T-helper 2 cell treated with Interferon-gamma antibody and Interleukin-4, amounts not matched to agents 5 μg/mL and 100 μg/mL, for 36 hours (primary cell): ENCODE results near the gene RBBP4.
A peak's percentile ranks its signal among the peaks of the same experiment; 100 is the strongest.
"Not testable (repeated sequence)": the region's sequence is repeated elsewhere in the genome, so short reads cannot be mapped to it uniquely, and the experiment has no call there.

Experiments used
- DNase-seq: peaks from one replicate; pipeline ENCODE4 v3.0.0; 2021; ENCODE audit warnings: low spot score
- H3K27ac Mint-ChIP-seq: one replicate; pipeline ENCODE4 v1.8.0; 2021; ENCODE audit warnings: mild to moderate bottlenecking, mixed read lengths
- H3K27me3 Mint-ChIP-seq: one replicate; pipeline ENCODE4 v1.8.0; 2021; ENCODE audit warnings: low read depth, mixed read lengths
- H3K36me3 Mint-ChIP-seq: one replicate; pipeline ENCODE4 v1.8.0; 2021; ENCODE audit warnings: low read depth, mixed read lengths
- H3K4me1 Mint-ChIP-seq: one replicate; pipeline ENCODE4 v1.8.0; 2021; ENCODE audit warnings: low read depth, mixed read lengths
- H3K4me3 Mint-ChIP-seq: one replicate; pipeline ENCODE4 v1.8.0; 2022; ENCODE audit warnings: mild to moderate bottlenecking, moderate library complexity, mixed read lengths
- H3K9me3 Mint-ChIP-seq: one replicate; pipeline ENCODE4 v1.8.0; 2021; ENCODE audit warnings: mixed read lengths

The RBBP4 gene

DNA sequence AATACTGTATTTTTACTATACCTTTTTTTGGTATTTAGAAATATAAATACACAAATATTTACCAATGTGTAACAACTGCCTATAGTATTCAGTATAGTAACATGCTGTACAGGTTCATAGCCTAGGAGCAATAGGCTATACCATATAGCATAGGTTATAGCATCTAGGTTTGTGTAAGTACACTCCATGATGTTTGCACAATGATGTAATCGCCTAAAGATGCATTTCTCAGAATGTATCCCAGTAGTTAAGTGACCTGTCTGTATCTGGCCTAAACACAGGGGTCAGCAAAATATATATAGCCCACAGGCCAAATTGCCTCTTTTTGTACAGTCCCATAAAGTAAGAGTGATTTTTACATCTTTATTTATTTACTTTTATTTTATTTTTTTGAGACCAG is 24.8 kb upstream of the RBBP4 start:
- Mint-ChIP-seq H3K27ac (no peak overlapping the region), H3K4me1 (peaks cover 30% of the 10 kb centered on the region), H3K4me3 (no peak overlapping the region), H3K36me3 (peaks cover 38% of the 10 kb centered on the region), H3K27me3 (no peaks in the 10 kb centered on the region), H3K9me3 (no peaks in the 10 kb centered on the region)
- DNase-seq: no peak

GRCh38 chr1:32627596-32628162 is 23.3 kb upstream of the RBBP4 start:
- DNase-seq: no peak
- Mint-ChIP-seq H3K36me3 (peaks cover 30% of the 10 kb centered on the region), H3K9me3 (no peaks in the 10 kb centered on the region), H3K4me1 (peaks cover 27% of the 10 kb centered on the region), H3K27ac (peak overlapping the region; percentile 89), H3K27me3 (no peaks in the 10 kb centered on the region), H3K4me3 (peak overlapping the region; percentile 66)

DNA sequence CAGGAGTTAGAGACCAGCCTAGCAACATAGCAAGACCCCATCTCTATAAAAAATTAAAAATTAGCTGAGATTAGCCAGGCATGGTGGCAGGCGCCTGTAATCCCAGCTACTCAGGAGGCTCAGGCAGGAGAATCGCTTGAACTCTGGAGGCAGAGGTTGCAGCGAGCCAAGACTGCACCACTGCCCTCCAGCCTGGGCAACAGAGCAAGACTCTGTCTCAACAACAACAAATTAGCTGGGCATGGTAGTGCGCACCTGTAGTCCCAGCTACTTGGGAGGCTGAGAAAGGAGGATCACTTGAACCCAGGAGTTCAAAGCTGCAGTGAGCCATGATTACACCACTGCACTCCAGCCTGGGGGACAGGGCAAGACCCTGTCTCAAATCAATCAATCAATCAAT is 20.8 kb upstream of the RBBP4 start:
- not testable (repeated sequence) for H3K27me3 Mint-ChIP-seq, H3K4me3 Mint-ChIP-seq, H3K9me3 Mint-ChIP-seq, H3K27ac Mint-ChIP-seq, DNase-seq
- Mint-ChIP-seq H3K4me1 (peaks cover 17% of the 10 kb centered on the region), H3K36me3 (peaks cover 29% of the 10 kb centered on the region)

- Mint-ChIP-seq H3K9me3 (no peaks in the 10 kb centered on the region), H3K36me3 (peaks cover 28% of the 10 kb centered on the region), H3K4me1 (peaks cover 10% of the 10 kb centered on the region), H3K27ac (no peak overlapping the region), H3K27me3 (no peaks in the 10 kb centered on the region), H3K4me3 (no peak overlapping the region)
- DNase-seq: no peak
Observed at GRCh38 chr1:32632829-32633228, 18.2 kb upstream of the RBBP4 start.

- H3K27me3 Mint-ChIP-seq: no peaks in the 10 kb centered on the region
Observed at GRCh38 chr1:32635508-32636277, 15.3 kb upstream of the RBBP4 start.

GRCh38 chr1:32636914-32637645 is 13.9 kb upstream of the RBBP4 start:
- peaks cover 10% of the 10 kb centered on the region for H3K4me1 Mint-ChIP-seq
- no peak overlapping the region for H3K27ac Mint-ChIP-seq

More at GRCh38 chr1:32635508-32636277, 15.3 kb upstream of the RBBP4 start:
- H3K9me3 Mint-ChIP-seq: no peaks in the 10 kb centered on the region
- H3K27ac Mint-ChIP-seq: no peak overlapping the region
- peaks cover 10% of the 10 kb centered on the region for H3K4me1 Mint-ChIP-seq
- H3K36me3 Mint-ChIP-seq: peaks cover 26% of the 10 kb centered on the region
- no peak for DNase-seq
- H3K4me3 Mint-ChIP-seq: no peak overlapping the region

GRCh38 chr1:32639489-32640075 is 11.4 kb upstream of the RBBP4 start:
- H3K4me1 Mint-ChIP-seq: peaks cover 3% of the 10 kb centered on the region
- no peaks in the 10 kb centered on the region for H3K9me3 Mint-ChIP-seq
- peaks cover 11% of the 10 kb centered on the region for H3K36me3 Mint-ChIP-seq
- no peaks in the 10 kb centered on the region for H3K27me3 Mint-ChIP-seq
- no peak for DNase-seq
- H3K4me3 Mint-ChIP-seq: no peak overlapping the region
- H3K27ac Mint-ChIP-seq: no peak overlapping the region

More at GRCh38 chr1:32636914-32637645, 13.9 kb upstream of the RBBP4 start:
- no peak for DNase-seq
- H3K4me3 Mint-ChIP-seq: no peak overlapping the region
- no peaks in the 10 kb centered on the region for H3K9me3 Mint-ChIP-seq
- H3K27me3 Mint-ChIP-seq: no peaks in the 10 kb centered on the region
- peaks cover 26% of the 10 kb centered on the region for H3K36me3 Mint-ChIP-seq

DNA sequence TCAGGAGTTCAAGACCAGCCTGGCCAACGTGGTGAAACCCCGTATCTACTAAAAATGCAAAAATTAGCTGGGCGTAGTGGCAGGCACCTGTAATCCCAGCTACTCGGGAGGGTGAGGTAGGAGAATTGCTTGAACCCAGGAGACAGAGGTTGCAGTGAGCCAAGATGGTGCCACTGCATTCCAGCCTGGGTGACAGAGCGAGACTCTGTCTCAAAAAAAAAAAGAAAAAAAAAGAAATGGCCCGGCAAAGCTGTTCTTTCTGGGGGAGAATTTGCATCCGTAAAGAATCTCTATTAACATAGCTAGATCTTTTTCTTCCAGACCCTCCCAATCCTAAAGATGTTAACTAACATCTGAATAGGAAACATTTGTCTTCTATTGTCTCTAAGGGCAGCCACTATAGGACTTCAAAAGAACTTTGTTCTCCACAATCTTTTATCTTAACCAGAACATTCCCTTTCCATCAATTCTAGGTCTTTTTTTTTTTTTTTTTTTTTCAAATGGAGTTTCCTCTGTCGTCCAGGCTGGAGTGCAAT is 8.6 kb upstream of the RBBP4 start:
- DNase-seq, H3K27me3 Mint-ChIP-seq, H3K4me1 Mint-ChIP-seq, H3K27ac Mint-ChIP-seq, H3K4me3 Mint-ChIP-seq, H3K9me3 Mint-ChIP-seq: not testable (repeated sequence)
- peaks cover 12% of the 10 kb centered on the region for H3K36me3 Mint-ChIP-seq

DNA sequence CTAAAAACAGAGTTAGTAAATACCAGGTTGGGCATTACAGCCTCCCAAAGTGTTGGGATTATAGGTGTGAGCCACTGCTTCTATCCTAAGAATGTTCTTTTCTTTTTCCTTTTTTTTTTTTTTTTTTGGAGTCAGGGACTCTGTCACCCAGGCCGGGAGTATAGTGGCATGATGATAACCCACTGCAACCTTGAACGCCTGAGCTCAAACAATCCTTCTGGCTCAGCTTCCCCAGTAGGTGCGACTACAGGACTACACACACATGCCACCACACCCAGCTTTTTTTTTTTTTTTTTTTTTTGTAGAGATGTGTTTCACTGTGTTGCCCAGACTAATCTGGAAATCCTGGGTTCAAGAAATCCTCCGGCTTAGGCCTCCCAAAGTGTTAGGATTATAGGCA is 6.6 kb upstream of the RBBP4 start:
- Mint-ChIP-seq H3K4me1 (peaks cover 10% of the 10 kb centered on the region), H3K9me3 (no peaks in the 10 kb centered on the region), H3K4me3 (no peak overlapping the region), H3K27ac (no peak overlapping the region), H3K36me3 (peaks cover 16% of the 10 kb centered on the region), H3K27me3 (no peaks in the 10 kb centered on the region)
- DNase-seq: no peak

DNA sequence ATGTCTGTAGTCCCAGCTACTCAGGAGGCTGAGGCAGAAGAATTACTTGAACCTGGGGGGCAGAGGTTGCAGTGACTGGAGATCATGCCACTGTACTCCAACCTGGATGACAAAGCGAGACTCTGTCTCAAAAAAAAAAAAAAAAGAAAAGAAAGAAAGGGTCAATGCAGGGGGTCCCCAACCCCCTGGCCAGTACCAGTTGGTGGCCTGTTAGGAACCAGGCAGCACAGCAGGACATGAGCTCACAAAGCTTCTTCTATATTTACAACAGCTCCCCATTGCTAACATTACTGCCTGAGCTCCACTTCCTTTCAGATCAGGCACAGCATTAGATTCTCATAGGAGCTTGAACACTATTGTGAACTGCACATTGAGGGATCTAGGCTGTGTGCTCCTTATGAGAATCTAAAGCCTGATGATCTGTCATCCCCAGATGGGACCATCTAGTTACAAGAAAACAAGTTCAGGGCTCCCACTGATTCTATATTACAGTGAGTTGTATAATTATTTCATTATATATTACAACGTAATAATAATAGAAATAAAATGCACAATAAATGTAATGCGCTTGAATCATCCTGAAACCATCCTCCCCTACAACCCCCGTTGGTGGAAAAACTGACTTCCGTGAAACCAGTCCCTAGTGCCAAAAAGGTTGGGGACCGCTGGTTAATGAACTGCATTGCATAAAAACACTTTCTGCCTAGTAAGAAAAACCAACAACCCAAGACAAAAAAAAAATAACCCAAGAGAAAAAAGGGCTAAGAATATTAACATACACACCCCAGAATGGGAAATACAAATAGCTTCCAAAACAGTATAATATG is 3.5 kb upstream of the RBBP4 start:
- H3K27ac Mint-ChIP-seq: peak overlapping the region; percentile 53
- H3K4me3 Mint-ChIP-seq: peak overlapping the region; percentile 97
- DNase-seq: no peak
- H3K9me3 Mint-ChIP-seq: no peaks in the 10 kb centered on the region
- H3K4me1 Mint-ChIP-seq: peaks cover 17% of the 10 kb centered on the region
- no peaks in the 10 kb centered on the region for H3K27me3 Mint-ChIP-seq
- peaks cover 33% of the 10 kb centered on the region for H3K36me3 Mint-ChIP-seq

DNA sequence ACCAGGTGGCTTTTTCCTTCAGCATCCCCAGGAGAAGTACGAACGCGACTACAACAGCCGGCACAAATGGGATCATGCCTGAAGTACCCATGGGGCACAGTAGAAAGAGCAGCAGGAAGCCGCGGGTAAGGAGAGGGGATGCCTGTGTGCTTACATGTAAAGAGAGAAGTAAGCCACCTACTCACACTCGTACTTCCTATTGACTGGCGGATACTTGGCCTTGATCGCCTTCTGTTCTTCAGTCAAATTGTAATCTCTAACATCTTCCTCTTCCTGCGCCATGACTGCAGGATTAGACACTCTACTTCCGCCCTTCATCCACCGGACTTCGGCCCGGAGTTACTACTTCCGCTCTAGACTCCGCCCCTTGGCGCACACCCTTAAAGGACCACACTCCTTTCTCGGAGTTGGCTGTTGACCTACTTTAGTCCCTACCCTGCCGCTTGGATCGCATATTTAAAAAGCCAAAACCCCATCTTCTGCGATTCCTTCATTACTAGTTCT is 708 bp upstream of the RBBP4 start, which contains the start of gene ZBTB8OS:
ZBTB8OS (minus strand) TSS at position 303 of the 504 bp plus-strand sequence; CDS start at position 282, 21 bp downstream.
- Mint-ChIP-seq H3K4me3 (peak within 1 kb of the TSS; percentile 97), H3K36me3 (peaks cover 53% of the 10 kb centered on the region), H3K4me1 (peaks cover 31% of the 10 kb centered on the region), H3K9me3 (no peaks in the 10 kb centered on the region), H3K27ac (peak within 1 kb of the TSS; percentile 99), H3K27me3 (no peaks in the 10 kb centered on the region)
- peak; percentile 87 for DNase-seq

- Mint-ChIP-seq H3K4me1 (peaks cover 37% of the 10 kb centered on the region), H3K36me3 (peaks cover 54% of the 10 kb centered on the region), H3K9me3 (no peaks in the 10 kb centered on the region), H3K27ac (peak overlapping the region; percentile 99), H3K4me3 (peak overlapping the region; percentile 97), H3K27me3 (no peaks in the 10 kb centered on the region)
- DNase-seq: no peak
Observed at GRCh38 chr1:32651461-32652073, 559 bp downstream of the RBBP4 start.
